ENCODE measurements around the gene NDUFS6. TPM values are rescaled to one million over a fixed set of nuclear protein-coding genes. Genes with fewer than 3 reads are reported as not detected.

The NDUFS6 gene
- total RNA-seq, 1 donor from 2014 or later = 30.7 TPM

DNA sequence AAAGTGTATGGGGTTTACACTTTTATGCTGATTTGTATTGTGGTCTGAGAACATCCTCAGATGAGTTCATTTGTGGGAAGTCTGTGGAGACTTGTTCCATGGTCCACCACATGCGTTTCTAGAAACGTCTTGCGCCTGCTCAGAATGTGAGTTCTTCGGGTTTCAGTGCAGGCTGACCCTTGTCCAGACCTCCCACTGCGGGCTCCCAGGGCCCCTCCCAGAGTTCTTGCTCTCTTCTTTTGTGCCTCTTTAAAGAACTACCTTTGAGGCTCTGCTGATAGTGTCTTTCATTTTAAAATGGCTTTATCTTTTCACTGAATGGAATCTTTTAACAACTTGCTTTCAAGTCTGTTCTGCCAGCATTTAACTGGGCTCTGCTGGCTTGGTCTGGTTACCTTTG lies 17.6 kb downstream of the NDUFS6 start:
- no peak for ATAC-seq

DNA sequence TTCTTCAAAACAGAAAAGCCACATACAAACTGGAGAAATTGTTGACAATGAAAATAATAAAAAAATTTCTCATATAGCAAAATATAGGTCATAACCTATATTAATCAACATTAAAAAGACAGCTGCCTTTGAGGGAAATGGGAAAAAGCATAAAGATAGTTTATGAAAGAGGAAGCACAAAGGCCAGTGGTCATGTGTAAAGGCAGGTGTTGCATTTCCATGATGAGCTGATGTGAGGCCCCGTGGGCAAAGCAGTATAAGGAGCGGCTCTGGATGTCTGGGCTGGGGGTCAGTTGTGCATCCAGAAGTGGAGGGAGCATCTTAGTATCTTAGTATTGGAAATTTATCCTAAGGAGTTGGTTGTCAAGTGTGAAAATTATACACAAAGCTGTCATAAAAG lies 18.3 kb downstream of the NDUFS6 start:
- no peak for ATAC-seq

DNA sequence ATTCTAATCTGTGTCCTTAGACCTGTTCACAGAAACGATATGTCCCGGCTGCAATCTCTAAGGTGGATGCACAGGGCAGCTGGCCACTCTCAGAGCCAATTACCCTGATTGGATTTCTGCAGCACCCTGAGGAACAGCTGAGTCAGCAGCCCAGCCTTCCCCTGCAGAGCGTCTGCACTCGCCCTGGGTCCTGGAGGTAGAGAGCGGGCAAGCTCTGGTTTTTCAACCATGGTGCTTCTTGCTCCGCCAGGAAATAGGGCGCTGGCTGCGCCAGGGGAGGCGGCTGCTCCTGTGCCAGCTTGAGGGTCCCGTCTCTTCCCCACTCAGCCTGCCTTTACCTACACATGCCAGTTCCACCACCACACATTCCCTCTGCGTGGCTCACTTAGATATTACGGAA lies 19.2 kb downstream of the NDUFS6 start:
- no peak for ATAC-seq

DNA sequence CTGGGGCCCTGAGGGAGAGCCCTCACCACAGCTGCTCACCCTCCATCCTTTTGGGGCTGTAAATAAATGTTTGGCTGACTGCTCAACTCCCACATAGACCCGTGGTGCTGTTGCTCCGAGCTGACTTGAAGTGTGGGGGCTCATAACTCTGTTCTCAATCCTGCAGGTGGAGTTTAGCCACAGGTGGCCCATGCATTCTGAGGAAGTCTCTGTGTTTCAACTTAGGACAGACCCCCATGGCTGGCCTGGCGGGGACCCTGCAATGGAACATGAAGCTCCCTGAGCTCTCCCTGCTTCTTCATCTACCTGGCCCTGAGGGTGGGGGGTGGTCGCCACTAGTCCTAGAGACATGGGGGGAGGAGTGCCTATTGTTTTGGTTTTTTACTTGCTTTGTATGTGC lies 19.7 kb downstream of the NDUFS6 start:
- ATAC-seq = no peak

DNA sequence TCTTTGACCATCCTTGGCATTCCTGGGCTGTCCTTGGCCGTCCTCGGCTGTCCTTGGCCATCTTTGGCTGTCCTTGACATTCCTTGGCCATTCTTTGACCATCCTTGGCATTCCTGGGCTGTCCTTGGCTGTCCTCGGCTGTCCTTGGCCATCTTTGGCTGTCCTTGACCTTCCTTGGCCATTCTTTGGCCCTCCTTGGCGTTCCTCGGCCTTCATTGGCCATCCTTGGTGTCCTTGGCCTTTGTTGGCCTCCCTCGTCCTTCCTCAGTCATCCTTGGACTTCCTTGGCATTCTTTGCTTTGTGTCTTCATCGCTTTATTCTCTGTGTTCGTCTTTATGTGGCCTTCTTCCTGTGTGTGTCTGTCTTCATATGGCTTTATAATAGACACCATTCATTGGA lies 20.7 kb downstream of the NDUFS6 start:
- no peak for ATAC-seq

DNA sequence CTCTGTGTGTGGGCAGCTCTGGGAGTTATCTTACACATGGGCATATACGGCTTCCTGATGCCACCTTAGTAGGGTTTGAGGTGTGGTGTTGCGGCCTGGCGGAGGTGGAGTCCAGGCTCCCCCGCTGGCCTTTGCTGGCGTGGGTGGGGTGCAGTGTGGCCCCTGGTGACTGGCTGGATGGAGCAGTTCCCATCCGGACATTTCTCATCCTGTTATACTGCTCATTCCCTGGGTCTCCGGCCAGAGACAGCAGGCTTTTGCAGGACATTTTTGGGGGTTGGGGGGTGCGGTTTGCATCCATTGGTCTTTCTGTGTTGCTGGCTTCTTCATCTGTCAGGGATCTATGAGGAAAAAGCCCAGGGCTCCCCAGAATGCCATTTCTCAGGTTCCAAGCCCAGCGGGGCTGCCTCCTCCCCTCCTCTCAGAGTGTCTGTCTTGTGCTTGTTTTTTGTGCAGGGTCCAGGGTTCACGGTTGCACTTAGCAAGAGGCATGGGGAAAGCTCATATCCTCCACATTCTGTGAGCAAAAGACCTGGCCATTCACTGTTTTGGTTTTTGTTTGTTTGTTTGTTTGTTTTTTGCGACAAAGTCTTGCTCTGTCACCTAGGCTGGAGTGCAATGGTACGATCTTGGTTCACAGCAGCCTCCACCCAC lies 22.3 kb downstream of the NDUFS6 start:
- no peak for ATAC-seq

DNA sequence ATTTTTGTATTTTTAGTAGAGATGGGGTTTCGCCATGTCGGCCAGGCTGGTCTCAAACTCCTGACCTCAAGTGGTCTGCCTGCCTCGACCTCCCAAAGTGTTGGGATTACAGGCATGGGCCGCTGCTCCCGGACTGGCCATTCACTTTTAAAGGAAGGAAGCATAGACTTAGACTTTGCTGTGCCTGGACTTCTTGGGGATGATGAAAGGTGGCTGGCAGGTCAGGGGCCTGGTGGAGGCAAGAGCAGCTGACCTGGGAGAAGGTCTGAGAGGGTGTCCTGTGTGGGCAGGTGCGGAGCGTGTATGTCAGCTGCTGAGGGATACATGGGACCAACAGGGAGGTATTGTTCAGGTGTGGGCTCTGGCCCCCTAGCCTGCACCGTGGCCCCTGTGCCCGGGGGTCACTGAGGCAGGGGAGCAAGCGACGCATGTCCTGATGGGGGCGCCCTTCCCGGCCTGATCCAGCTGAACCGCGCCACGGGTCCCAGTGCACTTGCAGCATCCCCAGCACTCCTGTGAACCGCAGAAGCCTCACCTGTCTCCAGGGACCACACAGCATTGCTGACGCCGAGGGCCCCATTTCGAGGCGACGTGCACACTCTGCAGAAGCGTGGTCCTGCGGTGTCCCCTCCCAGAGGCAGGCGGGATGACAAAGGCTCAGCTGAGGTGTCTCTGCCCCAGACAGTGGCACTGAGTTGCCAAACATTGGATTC lies 23.1 kb downstream of the NDUFS6 start:
- no peak for ATAC-seq

DNA sequence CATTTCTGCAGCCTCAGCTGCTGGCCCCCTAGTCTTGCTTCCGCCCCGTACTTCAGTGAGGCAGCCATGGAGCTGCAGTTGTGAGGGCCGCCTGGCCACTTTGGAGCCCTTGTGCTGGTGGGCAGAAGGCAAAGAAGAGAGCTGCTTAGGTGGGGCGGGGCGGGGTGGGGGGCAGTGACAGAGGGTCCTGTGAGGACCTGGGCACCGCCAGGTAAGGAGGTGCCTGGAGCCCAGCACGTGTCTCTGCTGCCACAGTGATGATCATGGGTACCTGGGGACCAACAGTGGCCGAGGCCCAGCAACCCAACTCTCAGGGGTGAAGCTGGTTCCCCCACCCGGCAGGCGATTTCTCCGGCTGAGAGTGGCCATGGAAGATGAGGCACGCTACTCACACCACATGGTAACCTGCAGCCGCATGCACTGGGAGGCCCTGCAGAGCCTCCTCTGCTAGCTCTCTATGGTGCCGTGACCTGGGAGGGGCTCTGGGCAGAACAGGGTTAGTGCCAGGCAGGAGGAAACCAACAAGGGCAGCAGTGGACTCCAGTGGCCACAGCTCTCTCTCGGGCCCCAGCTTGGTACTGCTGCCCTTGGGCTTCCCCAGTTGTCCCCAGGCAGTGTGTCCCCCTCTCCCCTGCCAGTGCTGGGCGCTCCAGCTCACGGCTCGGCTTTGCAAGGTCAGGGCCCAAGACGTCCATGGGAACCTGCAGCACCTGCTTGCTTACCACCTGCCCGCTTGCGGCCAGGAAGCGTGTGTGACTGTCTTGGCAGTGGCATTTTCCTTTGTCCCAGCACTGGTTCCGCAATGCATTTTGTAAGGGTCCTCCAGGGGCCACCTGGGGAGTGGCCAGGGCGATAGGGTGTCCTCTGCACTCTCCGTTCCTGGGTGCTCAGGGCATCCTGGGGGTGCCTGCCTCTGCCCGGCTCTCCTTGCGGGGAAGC lies 24.0 kb downstream of the NDUFS6 start:
- no peak for ATAC-seq

DNA sequence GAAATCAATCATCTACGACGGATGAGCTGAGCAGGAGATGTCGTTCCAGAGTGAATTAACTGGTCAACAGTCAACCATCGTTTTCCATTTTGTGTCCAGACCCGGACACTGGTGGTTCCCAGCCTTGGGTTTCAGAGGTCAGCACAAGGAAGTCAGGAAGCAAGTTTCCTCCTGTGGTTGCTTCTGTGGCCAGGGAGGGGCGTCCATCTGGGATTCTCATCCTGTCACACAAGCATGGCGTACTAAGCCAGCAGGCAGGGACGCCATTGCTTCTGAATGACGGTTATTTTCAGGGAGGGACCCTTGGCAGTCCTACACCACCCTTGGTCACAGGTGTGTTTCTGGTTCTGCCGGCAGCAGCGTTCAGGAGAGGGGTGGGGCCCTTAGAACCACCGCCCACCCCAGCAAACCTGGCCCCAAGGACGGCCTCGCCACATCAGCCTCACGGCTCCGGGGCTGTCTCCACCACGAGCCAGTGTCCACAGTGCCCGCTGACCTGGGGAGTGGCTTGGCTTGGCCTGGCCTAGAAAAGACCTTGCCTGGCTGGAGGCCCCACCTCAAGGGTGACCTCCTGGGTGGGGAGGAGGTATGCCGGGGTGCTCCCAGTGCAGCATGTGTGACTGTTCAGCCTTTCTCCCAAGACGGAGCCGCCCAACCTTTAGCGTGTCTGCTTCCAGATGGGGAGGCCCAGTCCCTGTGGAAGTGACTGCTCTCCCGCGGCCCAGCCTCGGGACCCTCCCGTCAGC lies 25.2 kb downstream of the NDUFS6 start:
- ATAC-seq = no peak

DNA sequence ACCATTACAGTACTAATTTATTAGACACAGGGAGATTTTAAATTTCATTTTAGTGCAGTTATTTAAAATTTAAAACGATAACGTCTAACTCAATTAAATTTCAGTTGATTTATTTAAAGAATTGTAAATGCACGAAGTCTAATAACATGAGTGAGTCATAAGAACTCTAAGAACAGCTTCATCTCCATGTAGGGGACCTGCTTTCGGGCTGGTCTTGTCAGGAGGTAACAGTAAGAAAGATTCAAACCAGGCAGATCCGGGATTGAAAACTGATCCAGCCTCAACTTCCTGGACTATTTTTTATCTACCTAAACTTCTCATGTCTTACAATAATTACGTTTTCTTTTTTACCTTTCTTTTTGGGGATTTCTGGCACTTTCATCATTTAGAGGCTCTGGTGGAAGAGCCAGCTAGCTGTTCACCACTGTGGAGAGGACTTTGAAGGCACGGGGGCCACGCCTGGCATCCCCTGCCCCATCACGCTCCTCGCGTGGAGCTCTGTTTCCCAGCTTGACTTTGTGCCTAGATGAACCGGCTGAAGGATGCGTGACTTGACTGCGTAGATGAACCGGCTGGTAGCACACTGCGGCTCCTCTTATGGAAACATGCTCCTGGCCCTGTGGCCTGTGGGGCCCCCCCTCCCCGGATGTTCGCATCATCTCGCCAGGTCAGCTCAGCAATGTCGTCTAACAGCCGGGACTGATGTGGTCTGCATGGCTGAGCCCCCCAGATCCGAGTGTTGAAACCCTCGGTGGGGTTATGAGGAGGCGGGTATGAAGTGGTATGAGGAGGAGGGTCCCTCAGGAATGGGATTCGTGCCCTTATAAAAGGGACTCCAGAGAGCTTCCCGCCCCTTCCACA lies 26.0 kb downstream of the NDUFS6 start:
- ATAC-seq = no peak

DNA sequence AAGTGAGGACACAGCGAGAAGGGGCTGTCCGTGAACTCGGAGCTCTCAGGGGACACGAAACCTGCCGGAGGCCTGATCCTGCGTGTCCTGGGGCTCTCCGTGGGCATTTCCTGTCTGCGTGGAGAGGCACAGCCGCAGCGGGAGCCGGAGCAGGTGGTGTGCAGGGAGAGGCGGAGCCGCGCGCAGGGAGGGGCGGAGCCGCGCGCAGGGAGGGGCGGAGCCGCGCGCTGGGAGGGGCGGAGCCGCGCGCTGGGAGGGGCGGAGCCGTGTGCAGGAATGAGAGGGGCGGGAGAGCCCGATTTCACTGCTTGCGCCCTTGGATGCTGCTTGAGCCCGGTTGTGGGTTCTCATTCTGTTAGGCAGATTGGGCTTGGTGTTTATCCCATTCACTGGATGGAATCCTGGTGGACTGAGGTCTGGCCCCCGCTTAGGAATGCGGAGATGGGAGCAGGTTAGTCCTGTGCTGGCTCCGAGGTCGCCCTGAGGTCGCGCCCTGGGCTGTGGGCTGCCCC lies 26.7 kb downstream of the NDUFS6 start:
- ATAC-seq = no peak

DNA sequence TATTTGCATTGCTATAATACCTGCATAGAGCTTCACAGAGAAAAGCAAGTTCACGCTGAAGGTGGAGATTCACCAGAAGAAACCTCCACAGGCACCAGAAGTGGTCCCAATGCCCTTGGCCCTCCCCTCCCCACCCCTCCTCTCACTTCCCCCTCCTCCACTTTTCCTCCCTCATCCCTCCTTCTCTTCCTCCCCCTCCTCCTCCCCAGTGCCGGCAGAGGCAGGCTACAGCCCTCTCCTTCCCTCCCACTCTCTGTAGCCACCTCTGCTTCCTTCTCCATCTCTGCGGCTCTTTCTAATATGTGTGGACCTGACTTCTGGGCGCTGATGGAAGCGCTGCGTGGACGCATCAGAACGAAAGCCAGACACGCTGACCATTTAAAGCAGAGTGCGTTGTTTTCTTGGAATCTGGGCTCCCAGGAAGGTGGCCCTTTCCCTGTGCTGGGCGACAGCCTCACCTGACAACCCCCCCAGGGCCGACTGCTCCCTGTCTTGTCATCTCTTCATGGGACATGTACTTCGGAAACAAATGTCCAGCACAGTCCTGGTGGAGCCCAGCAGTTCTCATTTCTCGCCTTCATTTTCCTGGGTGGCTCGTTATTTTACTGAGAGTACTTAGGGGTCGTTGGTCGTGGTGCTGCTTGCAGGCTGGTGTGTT lies 29.5 kb downstream of the NDUFS6 start:
- ATAC-seq = no peak

DNA sequence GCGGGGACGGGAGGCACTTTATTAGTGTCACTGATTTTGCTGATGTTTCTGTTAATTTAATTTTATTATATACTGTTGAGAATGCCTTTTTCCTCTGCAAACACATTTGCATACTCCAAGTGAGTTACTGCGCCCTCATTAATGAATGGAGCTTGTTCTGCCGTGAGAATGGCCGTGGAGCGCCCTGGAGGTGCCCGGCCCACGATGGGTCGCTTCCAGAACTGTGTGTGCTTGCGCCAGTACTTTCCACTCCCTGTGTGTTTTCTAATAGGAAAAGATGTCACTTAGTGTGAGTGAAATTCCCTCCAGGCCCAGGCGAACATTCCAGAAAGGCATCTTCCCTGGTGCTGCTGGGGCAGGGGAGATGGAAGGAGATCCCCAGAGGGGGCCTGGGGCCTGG lies 30.1 kb downstream of the NDUFS6 start:
- no peak for ATAC-seq

DNA sequence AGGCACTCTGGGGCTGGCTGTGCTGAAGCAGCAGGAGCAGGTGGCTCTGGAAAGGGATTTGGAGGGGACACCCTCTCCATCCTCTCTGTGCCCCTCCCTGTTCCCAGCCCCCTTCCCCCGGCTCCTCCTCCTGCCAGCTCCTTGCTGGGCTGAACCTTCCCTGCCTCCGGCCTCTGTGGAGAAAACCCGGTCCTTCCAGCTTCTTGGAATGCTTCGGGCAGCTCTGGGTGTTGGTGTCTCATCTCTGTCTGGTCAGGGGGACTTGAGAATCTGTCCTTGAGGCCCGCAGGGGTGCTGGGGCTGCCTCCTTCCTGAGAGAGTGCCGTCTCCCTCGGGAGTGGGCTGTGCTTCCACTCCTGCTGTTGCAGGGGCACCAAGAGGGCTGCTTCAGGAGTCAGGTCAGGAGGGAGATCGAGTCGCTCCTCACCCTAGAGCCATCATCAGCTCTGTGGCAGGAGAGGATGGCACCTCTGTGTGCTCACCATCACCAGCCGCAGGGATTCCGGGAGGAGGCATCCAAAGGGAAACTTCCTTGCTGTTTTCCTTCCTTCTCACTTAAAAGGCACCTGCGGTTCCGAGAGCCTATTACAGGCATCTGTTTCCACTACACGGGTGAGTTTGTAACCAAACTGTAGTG lies 30.6 kb downstream of the NDUFS6 start:
- ATAC-seq = no peak

DNA sequence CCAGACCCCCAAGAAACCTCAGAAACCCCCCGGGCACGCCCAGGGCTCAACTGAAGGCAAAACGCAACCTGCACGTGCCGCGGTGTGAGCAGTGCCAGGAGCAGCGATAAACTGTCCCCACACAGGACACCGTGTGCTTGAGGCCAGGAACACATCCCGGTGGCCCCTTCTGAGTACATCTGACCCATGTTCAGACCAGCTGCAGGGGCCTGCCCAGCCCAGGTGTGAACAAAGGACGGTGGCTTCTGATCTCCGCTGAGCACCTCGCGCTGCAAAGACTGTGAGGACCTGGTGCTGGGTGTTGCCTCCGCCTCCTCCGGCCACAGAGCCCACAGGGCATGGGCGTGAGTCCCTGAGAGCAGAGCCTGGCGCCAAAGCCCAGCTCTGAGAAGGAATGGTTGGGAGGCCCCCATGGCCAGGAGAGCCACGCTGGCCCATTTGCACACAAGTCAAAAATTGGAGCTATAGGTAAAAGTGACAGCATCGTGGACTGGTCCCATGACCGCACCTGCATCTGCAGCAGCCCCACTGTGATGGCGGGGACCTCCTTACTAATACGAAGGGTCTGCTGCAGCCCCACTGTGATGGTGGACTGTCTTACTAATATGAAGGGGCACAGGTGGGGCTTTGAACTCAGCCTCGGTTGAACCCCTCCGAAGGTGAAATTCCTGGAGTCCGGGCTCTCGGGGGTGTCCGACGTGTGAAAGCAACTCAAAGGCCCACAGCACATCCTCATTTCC lies 31.5 kb downstream of the NDUFS6 start:
- no peak for ATAC-seq

DNA sequence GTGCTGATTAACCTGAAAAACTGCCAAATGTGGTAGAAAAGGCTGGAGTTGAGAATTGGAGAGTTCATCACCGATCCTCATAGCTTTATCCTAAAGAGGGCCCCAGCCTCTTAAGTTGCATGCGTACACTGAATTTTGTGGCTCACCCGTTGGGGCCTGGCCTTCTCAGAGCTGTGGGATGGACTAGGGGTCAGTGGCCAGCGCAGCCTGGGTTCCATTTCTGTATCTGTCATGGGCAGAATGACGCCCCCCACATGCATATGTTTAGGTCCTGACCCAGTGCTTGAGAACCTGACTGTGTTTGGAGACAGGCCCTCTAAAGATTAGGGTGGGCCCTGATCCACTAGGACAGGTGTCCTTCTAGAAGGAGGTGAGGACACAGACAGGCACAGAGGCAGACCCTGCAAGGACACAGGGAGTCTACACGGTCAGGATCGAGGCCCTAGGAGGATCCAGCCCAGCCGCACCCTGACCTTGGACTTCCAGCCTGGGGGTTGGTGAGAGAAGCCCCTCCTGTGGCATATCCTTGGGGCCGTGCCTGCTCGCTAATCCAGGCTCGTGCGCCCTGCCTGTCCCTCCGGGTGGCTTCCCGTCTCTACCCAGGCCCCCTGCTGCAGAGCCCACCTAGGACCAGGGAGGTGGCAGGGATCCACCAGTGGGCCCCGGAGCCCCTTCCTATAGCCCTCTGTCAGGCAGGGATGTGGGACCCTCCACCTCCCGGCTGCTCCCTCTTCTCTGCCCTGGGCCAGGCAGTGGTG lies 32.2 kb downstream of the NDUFS6 start:
- no peak for ATAC-seq

DNA sequence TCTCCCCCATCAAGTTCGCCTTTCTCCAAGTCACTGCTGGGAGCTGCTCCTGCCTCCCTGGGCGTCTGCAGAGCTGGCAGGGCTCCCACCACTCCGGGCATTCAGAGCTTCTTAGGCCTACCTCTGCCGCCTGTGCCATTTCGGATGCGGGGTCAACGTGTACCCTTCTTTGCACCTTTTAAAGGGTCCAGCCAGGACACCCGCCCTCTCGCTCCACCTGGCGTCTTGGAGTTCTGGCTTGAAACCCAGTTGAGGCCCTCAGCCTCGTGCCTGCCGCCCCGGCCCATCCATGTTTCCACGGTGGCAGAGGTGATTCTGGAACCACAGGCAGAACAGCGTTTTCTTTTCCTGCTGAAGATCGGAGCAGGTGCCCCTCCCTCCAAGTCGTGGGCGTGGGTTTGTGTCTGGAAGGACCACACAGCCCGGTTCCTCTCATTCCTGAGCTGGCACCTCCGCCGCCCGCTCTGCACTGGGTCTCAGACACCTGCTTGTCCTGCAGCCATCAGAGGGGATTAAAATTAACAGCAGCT lies 32.9 kb downstream of the NDUFS6 start:
- no peak for ATAC-seq

DNA sequence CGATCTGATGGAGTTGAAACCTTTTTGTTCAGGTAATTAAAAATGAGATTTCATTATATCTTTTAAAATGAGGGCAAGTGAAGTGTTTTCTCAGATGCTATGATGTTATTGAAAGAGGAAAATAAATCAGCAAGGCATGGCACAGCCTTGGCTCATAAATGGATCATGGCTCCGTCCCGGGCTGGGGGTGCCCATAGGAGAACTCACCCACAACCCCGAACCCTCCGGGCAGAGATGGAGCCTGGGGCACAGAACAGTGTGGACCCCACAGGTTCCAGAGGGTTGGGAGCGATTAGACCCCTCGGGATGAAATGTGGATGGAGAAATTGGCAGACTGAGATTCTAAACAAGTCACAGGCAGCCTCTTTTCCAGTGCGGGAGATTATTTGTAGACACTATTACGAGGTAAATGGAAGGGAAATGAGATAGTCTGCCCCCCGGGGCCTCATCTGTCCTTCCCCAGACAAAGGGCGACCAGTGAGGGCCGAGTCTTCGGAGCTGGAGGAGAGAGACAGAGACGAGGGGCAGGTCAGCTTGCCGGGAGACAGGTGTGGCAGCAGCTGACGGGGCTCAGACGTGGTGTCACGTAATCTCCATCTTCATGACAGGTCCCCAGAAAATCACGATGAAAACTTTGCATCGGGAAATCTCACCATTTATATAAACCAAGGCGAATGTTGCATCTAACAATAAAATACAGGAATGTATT lies 33.7 kb downstream of the NDUFS6 start:
- ATAC-seq = no peak
